ENCODE data around the gene CCDC136.

The CCDC136 gene

GRCh38 chr7:128773604-128774003, 18.2 kb upstream of the CCDC136 start:
- no peaks in the 10 kb centered on the region for H3K4me1 ChIP-seq (ENCODE audit: insufficient read depth, low read length, poor library complexity, severe bottlenecking)
- peaks cover 41% of the 10 kb centered on the region; the same call in 1 of the 2 replicates for H3K36me3 ChIP-seq (ENCODE audit: insufficient read depth, low read length)
- TF ChIP-seq EZH2phosphoT487 (IDR thresholded peaks at IDR 0.05; ENCODE audit: borderline replicate concordance) = no peak
- no peak for TF ChIP-seq CTCF (conservative IDR thresholded peaks at IDR 0.05; ENCODE audit: low read length)
- no peaks in the 10 kb centered on the region for H3K79me2 ChIP-seq (ENCODE audit: insufficient read depth, low read length)
- H2AFZ ChIP-seq (ENCODE audit: low read length) = no peak overlapping the region
- no peak overlapping the region for H3K9ac ChIP-seq (ENCODE audit: low read depth, low read length, poor library complexity, severe bottlenecking)
- no peaks in the 10 kb centered on the region for H3K9me2 ChIP-seq (replicated peaks; ENCODE audit: low read depth, low read length)
- no peaks in the 10 kb centered on the region for H3F3A ChIP-seq (ENCODE audit: low read depth)
- H3K4me3 ChIP-seq (ENCODE audit: low read length, poor library complexity, severe bottlenecking) = no peak overlapping the region
- H3K4me2 ChIP-seq (ENCODE audit: low read depth, low read length, poor library complexity, severe bottlenecking) = no peak overlapping the region
- H4K20me1 ChIP-seq (ENCODE audit: insufficient read depth, low read length, poor library complexity, severe bottlenecking) = no peaks in the 10 kb centered on the region
- H3K27me3 ChIP-seq (ENCODE audit: insufficient read depth, low read length, poor library complexity, severe bottlenecking) = no peaks in the 10 kb centered on the region
- no peaks in the 10 kb centered on the region for H3K9me3 ChIP-seq (ENCODE audit: insufficient read depth, low read depth, low read length)

- H3K4me3 ChIP-seq (ENCODE audit: low read length, poor library complexity, severe bottlenecking) = no peak overlapping the region
- no peaks in the 10 kb centered on the region for H3K27me3 ChIP-seq (ENCODE audit: insufficient read depth, low read length, poor library complexity, severe bottlenecking)
- H3K36me3 ChIP-seq (ENCODE audit: insufficient read depth, low read length) = peaks cover 36% of the 10 kb centered on the region; the same call in 1 of the 2 replicates
- no peak overlapping the region for H2AFZ ChIP-seq (ENCODE audit: low read length)
- H3K4me1 ChIP-seq (ENCODE audit: insufficient read depth, low read length, poor library complexity, severe bottlenecking) = no peaks in the 10 kb centered on the region
- H4K20me1 ChIP-seq (ENCODE audit: insufficient read depth, low read length, poor library complexity, severe bottlenecking) = no peaks in the 10 kb centered on the region
- no peak overlapping the region for H3K9ac ChIP-seq (ENCODE audit: low read depth, low read length, poor library complexity, severe bottlenecking)
- no peak for TF ChIP-seq CTCF (conservative IDR thresholded peaks at IDR 0.05; ENCODE audit: low read length)
- no peaks in the 10 kb centered on the region for H3K9me3 ChIP-seq (ENCODE audit: insufficient read depth, low read depth, low read length)
- H3K9me2 ChIP-seq (replicated peaks; ENCODE audit: low read depth, low read length) = no peaks in the 10 kb centered on the region
- H3F3A ChIP-seq (ENCODE audit: low read depth) = no peaks in the 10 kb centered on the region
- H3K4me2 ChIP-seq (ENCODE audit: low read depth, low read length, poor library complexity, severe bottlenecking) = no peak overlapping the region
- no peaks in the 10 kb centered on the region for H3K79me2 ChIP-seq (ENCODE audit: insufficient read depth, low read length)
Observed at GRCh38 chr7:128774029-128774689, 17.6 kb upstream of the CCDC136 start.

- no peak overlapping the region for H3K4me2 ChIP-seq (ENCODE audit: low read depth, low read length, poor library complexity, severe bottlenecking)
- H3F3A ChIP-seq (ENCODE audit: low read depth) = no peaks in the 10 kb centered on the region
Observed at GRCh38 chr7:128774921-128775320, 16.8 kb upstream of the CCDC136 start.

More at GRCh38 chr7:128774921-128775320, 16.8 kb upstream of the CCDC136 start:
- no peak for TF ChIP-seq EZH2phosphoT487 (IDR thresholded peaks at IDR 0.05; ENCODE audit: borderline replicate concordance)
- TF ChIP-seq CTCF (conservative IDR thresholded peaks at IDR 0.05; ENCODE audit: low read length) = no peak
- H3K9me3 ChIP-seq (ENCODE audit: insufficient read depth, low read depth, low read length) = no peaks in the 10 kb centered on the region
- H3K9me2 ChIP-seq (replicated peaks; ENCODE audit: low read depth, low read length) = no peaks in the 10 kb centered on the region
- no peak overlapping the region for H2AFZ ChIP-seq (ENCODE audit: low read length)
- no peaks in the 10 kb centered on the region for H3K79me2 ChIP-seq (ENCODE audit: insufficient read depth, low read length)
- H3K9ac ChIP-seq (ENCODE audit: low read depth, low read length, poor library complexity, severe bottlenecking) = no peak overlapping the region
- peaks cover 28% of the 10 kb centered on the region; the same call in 1 of the 2 replicates for H3K36me3 ChIP-seq (ENCODE audit: insufficient read depth, low read length)
- H3K4me1 ChIP-seq (ENCODE audit: insufficient read depth, low read length, poor library complexity, severe bottlenecking) = no peaks in the 10 kb centered on the region
- H3K27me3 ChIP-seq (ENCODE audit: insufficient read depth, low read length, poor library complexity, severe bottlenecking) = no peaks in the 10 kb centered on the region
- no peaks in the 10 kb centered on the region for H4K20me1 ChIP-seq (ENCODE audit: insufficient read depth, low read length, poor library complexity, severe bottlenecking)
- H3K4me3 ChIP-seq (ENCODE audit: low read length, poor library complexity, severe bottlenecking) = no peak overlapping the region

Measured in Loucy (cell line).